Measurements from ENCODE around the gene PCBP4.

DNA sequence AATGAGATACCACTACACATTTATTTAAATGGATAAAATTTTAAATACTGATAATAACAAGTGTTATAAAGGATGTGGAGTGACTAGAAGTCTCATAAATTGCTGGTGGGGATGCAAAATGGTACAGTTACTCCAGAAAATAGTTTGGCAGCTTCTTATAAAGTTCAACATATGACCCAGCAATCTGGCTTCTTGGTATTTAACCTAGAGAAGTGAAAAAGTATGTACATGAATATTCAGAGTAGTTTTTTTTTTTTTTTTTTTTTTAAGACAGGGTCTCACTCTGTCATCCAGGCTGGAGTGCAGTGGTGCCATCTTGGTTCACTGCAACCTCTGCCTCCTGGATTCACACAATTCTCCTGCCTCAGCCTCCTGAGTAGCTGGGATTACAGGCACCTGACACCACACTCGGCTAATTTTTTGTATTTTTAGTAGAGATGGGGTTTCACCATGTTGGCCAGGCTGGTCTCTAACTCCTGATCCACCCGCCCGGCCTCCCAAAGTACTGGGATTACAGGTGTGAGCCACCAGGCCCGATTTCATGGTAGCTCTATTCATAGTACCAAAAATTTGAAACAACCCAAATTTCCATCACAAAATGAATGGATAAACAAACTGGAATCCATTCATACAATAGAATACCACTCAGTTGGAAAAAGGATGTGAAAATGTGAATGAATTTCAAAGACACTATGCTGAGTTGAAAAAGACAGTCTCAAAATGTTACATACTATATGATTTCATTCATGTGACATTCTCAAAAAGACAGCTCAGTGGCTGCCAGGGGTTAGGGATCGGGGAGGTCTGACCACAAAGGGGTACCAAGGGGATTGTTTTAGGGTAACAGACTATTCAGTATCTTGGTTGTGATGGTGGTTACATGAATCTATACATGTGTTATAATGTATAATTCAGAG, 39.9 kb downstream of the PCBP4 start:
- TF ChIP-seq, protein P1, sequence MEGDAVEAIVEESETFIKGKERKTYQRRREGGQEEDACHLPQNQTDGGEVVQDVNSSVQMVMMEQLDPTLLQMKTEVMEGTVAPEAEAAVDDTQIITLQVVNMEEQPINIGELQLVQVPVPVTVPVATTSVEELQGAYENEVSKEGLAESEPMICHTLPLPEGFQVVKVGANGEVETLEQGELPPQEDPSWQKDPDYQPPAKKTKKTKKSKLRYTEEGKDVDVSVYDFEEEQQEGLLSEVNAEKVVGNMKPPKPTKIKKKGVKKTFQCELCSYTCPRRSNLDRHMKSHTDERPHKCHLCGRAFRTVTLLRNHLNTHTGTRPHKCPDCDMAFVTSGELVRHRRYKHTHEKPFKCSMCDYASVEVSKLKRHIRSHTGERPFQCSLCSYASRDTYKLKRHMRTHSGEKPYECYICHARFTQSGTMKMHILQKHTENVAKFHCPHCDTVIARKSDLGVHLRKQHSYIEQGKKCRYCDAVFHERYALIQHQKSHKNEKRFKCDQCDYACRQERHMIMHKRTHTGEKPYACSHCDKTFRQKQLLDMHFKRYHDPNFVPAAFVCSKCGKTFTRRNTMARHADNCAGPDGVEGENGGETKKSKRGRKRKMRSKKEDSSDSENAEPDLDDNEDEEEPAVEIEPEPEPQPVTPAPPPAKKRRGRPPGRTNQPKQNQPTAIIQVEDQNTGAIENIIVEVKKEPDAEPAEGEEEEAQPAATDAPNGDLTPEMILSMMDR (IDR thresholded peaks at IDR 0.05; ENCODE audit: insufficient read depth, low read length, poor library complexity, severe bottlenecking), result no peak
- no peak for TF ChIP-seq EZH2phosphoT487 (conservative IDR thresholded peaks at IDR 0.05; ENCODE audit: low read length)
